Neural progenitor cell (in vitro differentiated cells): Measurements from ENCODE around the gene MOB2. TPM values are rescaled to one million over a fixed set of nuclear protein-coding genes. Genes with fewer than 3 reads are reported as not detected.

Experiments used
- DNase-seq: peaks from one replicate; pipeline ENCODE4 v3.0.0-alpha.2; 2016; ENCODE audit warnings: low spot score
- H2AFZ ChIP-seq: fragments of 200-600 bp; sonication (generic); replicated peaks from 2 replicates; pipeline ENCODE4 v1.6.1; 2016; ENCODE audit warnings: antibody characterized with exemption
- H3F3A ChIP-seq: fragments of 200-600 bp; sonication (generic); 2 replicates; pipeline ENCODE4 v1.6.1; 2016; ENCODE audit warnings: antibody characterized with exemption, low read depth
- H3K27ac ChIP-seq: fragments of 200-600 bp; sonication (generic); 2 replicates; pipeline ENCODE4 v1.5.1; 2016; ENCODE audit warnings: mild to moderate bottlenecking
- H3K27me3 ChIP-seq: fragments of 200-600 bp; sonication (generic); 2 replicates; pipeline ENCODE4 v1.6.1; 2016; ENCODE audit warnings: mild to moderate bottlenecking, moderate library complexity
- H3K36me3 ChIP-seq: fragments of 200-600 bp; sonication (generic); 2 replicates; pipeline ENCODE4 v1.5.1; 2016
- H3K4me1 ChIP-seq: fragments of 200-600 bp; sonication (generic); 2 replicates; pipeline ENCODE4 v1.6.1; 2016; ENCODE audit warnings: mixed run types
- H3K4me2 ChIP-seq: fragments of 200-600 bp; sonication (generic); 2 replicates; pipeline ENCODE4 v1.6.1; 2016
- H3K4me3 ChIP-seq: fragments of 200-600 bp; sonication (generic); 2 replicates; pipeline ENCODE4 v1.5.1; 2016
- H3K79me2 ChIP-seq: fragments of 200-600 bp; sonication (generic); 2 replicates; pipeline ENCODE4 v1.6.1; 2016; ENCODE audit warnings: low read depth
- H3K9ac ChIP-seq: fragments of 200-600 bp; sonication (generic); 2 replicates; pipeline ENCODE4 v1.6.1; 2016
- H3K9me3 ChIP-seq: fragments of 200-600 bp; sonication (generic); 2 replicates; pipeline ENCODE4 v1.5.1; 2016; ENCODE audit warnings: low read depth
- H4K20me1 ChIP-seq: fragments of 200-600 bp; sonication (generic); 2 replicates; pipeline ENCODE4 v1.6.1; 2016; ENCODE audit warnings: low read depth
- H3K27ac Mint-ChIP-seq: 3 replicates; pipeline ENCODE4 v1.8.0; 2021; ENCODE audit warnings: mixed read lengths
- H3K27me3 Mint-ChIP-seq: 2 replicates; pipeline ENCODE4 v1.8.0; 2022; ENCODE audit warnings: low read depth, mild to moderate bottlenecking, inconsistent platforms, moderate library complexity, mixed read lengths; ENCODE audit not compliant: insufficient read depth
- H3K36me3 Mint-ChIP-seq: 3 replicates; pipeline ENCODE4 v1.8.0; 2021; ENCODE audit warnings: mixed read lengths
- H3K4me1 Mint-ChIP-seq: 3 replicates; pipeline ENCODE4 v1.8.0; 2021; ENCODE audit warnings: mixed read lengths
- H3K4me3 Mint-ChIP-seq: 3 replicates; pipeline ENCODE4 v1.8.0; 2021; ENCODE audit warnings: mild to moderate bottlenecking, moderate library complexity, mixed read lengths
- H3K9me3 Mint-ChIP-seq: 3 replicates; pipeline ENCODE4 v1.8.0; 2020; ENCODE audit warnings: mixed read lengths
- EZH2 ChIP-seq: fragments of 200-600 bp; sonication (generic); IDR thresholded peaks from 2 replicates; pipeline ENCODE4 v1.6.1; 2017; ENCODE audit warnings: antibody characterized with exemption, mild to moderate bottlenecking, moderate library complexity
- EZH2phosphoT487 ChIP-seq: fragments of 200-600 bp; sonication (generic); IDR thresholded peaks from 2 replicates; pipeline ENCODE4 v1.6.1; 2017; ENCODE audit warnings: antibody characterized with exemption
- total RNA-seq: library from RNA; depleted of rRNA; stranded (reverse); fragments of >200 nt; gene quantifications from 2 replicates; pipeline ENCODE4 v1.2.3, GENCODE V29; 2015; ENCODE audit warnings: low replicate concordance
- TF ChIP-seq, protein P1 (sequence below): fragments of 200-600 bp; sonication (generic); IDR thresholded peaks from 2 replicates; pipeline ENCODE4 v1.5.1; 2017; ENCODE audit warnings: antibody characterized with exemption, mild to moderate bottlenecking

Gene MOB2
- total RNA-seq, 1 donor from 2014 or later = 8.0 TPM

- no peak overlapping the region for H3K4me3 Mint-ChIP-seq
- TF ChIP-seq, protein P1, sequence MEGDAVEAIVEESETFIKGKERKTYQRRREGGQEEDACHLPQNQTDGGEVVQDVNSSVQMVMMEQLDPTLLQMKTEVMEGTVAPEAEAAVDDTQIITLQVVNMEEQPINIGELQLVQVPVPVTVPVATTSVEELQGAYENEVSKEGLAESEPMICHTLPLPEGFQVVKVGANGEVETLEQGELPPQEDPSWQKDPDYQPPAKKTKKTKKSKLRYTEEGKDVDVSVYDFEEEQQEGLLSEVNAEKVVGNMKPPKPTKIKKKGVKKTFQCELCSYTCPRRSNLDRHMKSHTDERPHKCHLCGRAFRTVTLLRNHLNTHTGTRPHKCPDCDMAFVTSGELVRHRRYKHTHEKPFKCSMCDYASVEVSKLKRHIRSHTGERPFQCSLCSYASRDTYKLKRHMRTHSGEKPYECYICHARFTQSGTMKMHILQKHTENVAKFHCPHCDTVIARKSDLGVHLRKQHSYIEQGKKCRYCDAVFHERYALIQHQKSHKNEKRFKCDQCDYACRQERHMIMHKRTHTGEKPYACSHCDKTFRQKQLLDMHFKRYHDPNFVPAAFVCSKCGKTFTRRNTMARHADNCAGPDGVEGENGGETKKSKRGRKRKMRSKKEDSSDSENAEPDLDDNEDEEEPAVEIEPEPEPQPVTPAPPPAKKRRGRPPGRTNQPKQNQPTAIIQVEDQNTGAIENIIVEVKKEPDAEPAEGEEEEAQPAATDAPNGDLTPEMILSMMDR = no peak
- TF ChIP-seq EZH2 = no peak
- TF ChIP-seq EZH2phosphoT487 = no peak
- no peak overlapping the region for H3K27ac Mint-ChIP-seq
These were observed 15.6 kb downstream of the MOB2 start for GRCh38 chr11:1470681-1471611.

GRCh38 chr11:1469911-1470680, 16.5 kb downstream of the MOB2 start:
- H3K27ac ChIP-seq = no peak overlapping the region
- Mint-ChIP-seq H3K36me3 (no peaks in the 10 kb centered on the region), H3K4me1 (peaks cover 7% of the 10 kb centered on the region), H3K4me3 (no peak overlapping the region), H3K27me3 (peaks cover 10% of the 10 kb centered on the region), H3K27ac (no peak overlapping the region), H3K9me3 (no peaks in the 10 kb centered on the region)
- peaks cover 9% of the 10 kb centered on the region for H4K20me1 ChIP-seq
- no peaks in the 10 kb centered on the region for H3K4me1 ChIP-seq
- no peaks in the 10 kb centered on the region for H3K79me2 ChIP-seq
- no peaks in the 10 kb centered on the region for H3K36me3 ChIP-seq
- DNase-seq = no peak
- H3K9me3 ChIP-seq = no peaks in the 10 kb centered on the region
- H3K9ac ChIP-seq = no peak overlapping the region
- H2AFZ ChIP-seq = no peak overlapping the region
- H3F3A ChIP-seq = no peaks in the 10 kb centered on the region
- no peaks in the 10 kb centered on the region for H3K27me3 ChIP-seq
- no peak overlapping the region for H3K4me3 ChIP-seq
- TF ChIP-seq, protein P1 = no peak
- no peak for TF ChIP-seq EZH2phosphoT487
- no peak for TF ChIP-seq EZH2
- H3K4me2 ChIP-seq = no peak overlapping the region

More at GRCh38 chr11:1470681-1471611, 15.6 kb downstream of the MOB2 start:
- H3K27me3 Mint-ChIP-seq = peaks cover 8% of the 10 kb centered on the region
- no peak for DNase-seq
- no peaks in the 10 kb centered on the region for H3K4me1 ChIP-seq
- no peaks in the 10 kb centered on the region for H3K27me3 ChIP-seq
- no peak overlapping the region for H3K27ac ChIP-seq
- H3K9me3 ChIP-seq = no peaks in the 10 kb centered on the region
- H3K36me3 ChIP-seq = no peaks in the 10 kb centered on the region
- no peaks in the 10 kb centered on the region for H3F3A ChIP-seq
- H3K4me3 ChIP-seq = no peak overlapping the region
- peaks cover 4% of the 10 kb centered on the region for H3K36me3 Mint-ChIP-seq
- peaks cover 9% of the 10 kb centered on the region for H4K20me1 ChIP-seq
- H3K79me2 ChIP-seq = no peaks in the 10 kb centered on the region
- H3K9me3 Mint-ChIP-seq = no peaks in the 10 kb centered on the region
- no peak overlapping the region for H2AFZ ChIP-seq
- H3K9ac ChIP-seq = no peak overlapping the region
- peaks cover 4% of the 10 kb centered on the region for H3K4me1 Mint-ChIP-seq
- no peak overlapping the region for H3K4me2 ChIP-seq

GRCh38 chr11:1469287-1469910, 17.2 kb downstream of the MOB2 start:
- no peaks in the 10 kb centered on the region for H3K27me3 ChIP-seq
- H3K79me2 ChIP-seq = no peaks in the 10 kb centered on the region
- Mint-ChIP-seq H3K36me3 (no peaks in the 10 kb centered on the region), H3K27me3 (peaks cover 12% of the 10 kb centered on the region), H3K4me1 (peaks cover 7% of the 10 kb centered on the region), H3K4me3 (no peak overlapping the region), H3K27ac (no peak overlapping the region), H3K9me3 (no peaks in the 10 kb centered on the region)
- no peaks in the 10 kb centered on the region for H3K4me1 ChIP-seq
- H2AFZ ChIP-seq = no peak overlapping the region
- H4K20me1 ChIP-seq = peaks cover 9% of the 10 kb centered on the region
- no peaks in the 10 kb centered on the region for H3F3A ChIP-seq
- DNase-seq = no peak
- TF ChIP-seq, protein P1 = no peak
- TF ChIP-seq EZH2 = no peak
- no peaks in the 10 kb centered on the region for H3K36me3 ChIP-seq
- no peak overlapping the region for H3K4me3 ChIP-seq
- no peak overlapping the region for H3K27ac ChIP-seq
- H3K4me2 ChIP-seq = no peak overlapping the region
- H3K9me3 ChIP-seq = no peaks in the 10 kb centered on the region
- no peak overlapping the region for H3K9ac ChIP-seq
